ENCODE measurements around the gene GDF3. TPM values are rescaled to one million over a fixed set of nuclear protein-coding genes. Genes with fewer than 3 reads are reported as not detected.
"Not testable (repeated sequence)": the region's sequence is repeated elsewhere in the genome, so short reads cannot be mapped to it uniquely, and the experiment has no call there.

The GDF3 gene
- not detected in 2 replicates for total RNA-seq
- long read RNA-seq: 0 reads

- Mint-ChIP-seq H3K4me1 (peaks cover 6% of the 10 kb centered on the region), H3K36me3 (ENCODE audit: low read depth) (no peaks in the 10 kb centered on the region), H3K27ac (ENCODE audit: unreplicated experiment) (no peak within 1 kb of the TSS), H3K27me3 (ENCODE audit: low read depth) (no peaks in the 10 kb centered on the region), H3K9me3 (no peaks in the 10 kb centered on the region), H3K4me3 (no peak within 1 kb of the TSS)
- DNase-seq (ENCODE audit: low read depth, low spot score): no peak
- TF ChIP-seq CTCF (conservative IDR thresholded peaks at IDR 0.05): no peak
Observed at GRCh38 chr12:7695566-7696197, at the start of gene GDF3. GDF3 (minus strand) TSS chr12:7695775; CDS start chr12:7695728, 47 bp downstream.

- no peak for DNase-seq (ENCODE audit: low read depth, low spot score)
- Mint-ChIP-seq H3K27ac (ENCODE audit: unreplicated experiment) (no peak overlapping the region), H3K27me3 (ENCODE audit: low read depth) (no peaks in the 10 kb centered on the region), H3K36me3 (ENCODE audit: low read depth) (no peaks in the 10 kb centered on the region), H3K4me1 (peaks cover 19% of the 10 kb centered on the region), H3K9me3 (no peaks in the 10 kb centered on the region), H3K4me3 (no peak overlapping the region)
- no peak for TF ChIP-seq CTCF (conservative IDR thresholded peaks at IDR 0.05)
Observed at GRCh38 chr12:7732993-7733392, 37.4 kb upstream of the GDF3 start.

- DNase-seq (ENCODE audit: low read depth, low spot score): no peak
- Mint-ChIP-seq H3K27ac (ENCODE audit: unreplicated experiment) (peak overlapping the region; percentile 76), H3K27me3 (ENCODE audit: low read depth) (no peaks in the 10 kb centered on the region), H3K4me1 (peaks cover 19% of the 10 kb centered on the region), H3K9me3 (peaks cover 3% of the 10 kb centered on the region), H3K36me3 (ENCODE audit: low read depth) (no peaks in the 10 kb centered on the region), H3K4me3 (no peak overlapping the region)
- no peak for TF ChIP-seq CTCF (conservative IDR thresholded peaks at IDR 0.05)
Observed at GRCh38 chr12:7731486-7731885, 35.9 kb upstream of the GDF3 start.

GRCh38 chr12:7730984-7731383 lies 35.4 kb upstream of the GDF3 start:
- Mint-ChIP-seq H3K27ac (ENCODE audit: unreplicated experiment) (peak overlapping the region; percentile 76), H3K4me1 (peaks cover 19% of the 10 kb centered on the region)
- DNase-seq (ENCODE audit: low read depth, low spot score); H3K4me3 Mint-ChIP-seq; H3K27me3 Mint-ChIP-seq (ENCODE audit: low read depth); H3K36me3 Mint-ChIP-seq (ENCODE audit: low read depth); H3K9me3 Mint-ChIP-seq: not testable (repeated sequence)

GRCh38 chr12:7729746-7730145 lies 34.2 kb upstream of the GDF3 start:
- Mint-ChIP-seq H3K9me3 (peaks cover 5% of the 10 kb centered on the region), H3K4me3 (no peak overlapping the region), H3K27me3 (ENCODE audit: low read depth) (no peaks in the 10 kb centered on the region), H3K27ac (ENCODE audit: unreplicated experiment) (no peak overlapping the region), H3K4me1 (peaks cover 19% of the 10 kb centered on the region), H3K36me3 (ENCODE audit: low read depth) (no peaks in the 10 kb centered on the region)
- no peak for DNase-seq (ENCODE audit: low read depth, low spot score)
- TF ChIP-seq CTCF (conservative IDR thresholded peaks at IDR 0.05): no peak

GRCh38 chr12:7723926-7724325 lies 28.4 kb upstream of the GDF3 start:
- Mint-ChIP-seq H3K4me3 (no peak overlapping the region), H3K27me3 (ENCODE audit: low read depth) (no peaks in the 10 kb centered on the region), H3K4me1 (no peaks in the 10 kb centered on the region), H3K9me3 (peaks cover 5% of the 10 kb centered on the region), H3K27ac (ENCODE audit: unreplicated experiment) (no peak overlapping the region), H3K36me3 (ENCODE audit: low read depth) (no peaks in the 10 kb centered on the region)
- DNase-seq (ENCODE audit: low read depth, low spot score): no peak
- TF ChIP-seq CTCF (conservative IDR thresholded peaks at IDR 0.05): no peak
